Erythroblast (primary cell): ENCODE measurements around the gene CACNA2D4.

Experiments used
- GATA1 ChIP-seq: IDR thresholded peaks from 2 replicates; pipeline ENCODE4 v1.6.1; 2011; ENCODE audit warnings: low read depth, mild to moderate bottlenecking, control low read depth, low read length, moderate library complexity
- POLR2A ChIP-seq: IDR thresholded peaks from 2 replicates; pipeline ENCODE4 v1.6.1; 2011; ENCODE audit warnings: mild to moderate bottlenecking, low read length

DNA sequence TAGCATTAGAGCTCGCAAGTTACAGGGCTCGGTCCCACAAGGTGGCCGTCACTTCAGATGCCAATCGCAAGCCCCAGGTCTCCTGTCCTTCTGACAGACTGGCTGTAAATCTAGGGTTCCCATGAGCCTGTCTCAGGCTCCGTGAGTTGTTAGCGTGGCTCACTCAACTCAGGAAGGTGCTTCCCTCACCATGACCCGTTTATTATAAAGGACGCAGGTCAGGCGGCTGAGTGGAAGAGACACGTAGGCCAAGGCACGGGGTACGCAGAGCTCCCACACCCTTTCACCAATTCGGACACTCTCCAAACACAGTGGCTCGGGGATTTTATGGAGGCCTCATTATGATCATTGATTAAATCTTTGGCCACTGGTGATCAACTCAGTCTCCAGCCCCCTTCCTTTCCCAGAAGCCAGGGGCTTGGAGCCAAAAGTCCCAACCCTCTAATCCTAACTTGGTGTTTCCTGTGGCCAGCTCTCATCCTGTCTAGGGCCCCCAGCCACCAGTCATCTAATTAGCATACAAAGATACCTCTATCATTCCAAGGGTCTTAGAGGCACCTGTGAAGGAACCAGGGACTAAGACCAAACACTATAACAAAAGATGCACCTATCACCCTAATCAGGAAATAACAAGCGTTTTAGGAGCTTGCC lies 123.9 kb downstream of the CACNA2D4 start:
- TF ChIP-seq POLR2A (no peak), GATA1 (no peak)
